Neural progenitor cell (in vitro differentiated cells): Measurements from ENCODE around the gene SIGLEC1. TPM values are rescaled to one million over a fixed set of nuclear protein-coding genes. Genes with fewer than 3 reads are reported as not detected.
A peak's percentile ranks its signal among the peaks of the same experiment; 100 is the strongest.

ENCODE experiments used
- DNase-seq: peaks from one replicate; pipeline ENCODE4 v3.0.0-alpha.2; 2016; ENCODE audit warnings: low spot score
- H2AFZ ChIP-seq: fragments of 200-600 bp; sonication (generic); replicated peaks from 2 replicates; pipeline ENCODE4 v1.6.1; 2016; ENCODE audit warnings: antibody characterized with exemption
- H3F3A ChIP-seq: fragments of 200-600 bp; sonication (generic); 2 replicates; pipeline ENCODE4 v1.6.1; 2016; ENCODE audit warnings: antibody characterized with exemption, low read depth
- H3K27ac ChIP-seq: fragments of 200-600 bp; sonication (generic); 2 replicates; pipeline ENCODE4 v1.5.1; 2016; ENCODE audit warnings: mild to moderate bottlenecking
- H3K27me3 ChIP-seq: fragments of 200-600 bp; sonication (generic); 2 replicates; pipeline ENCODE4 v1.6.1; 2016; ENCODE audit warnings: mild to moderate bottlenecking, moderate library complexity
- H3K36me3 ChIP-seq: fragments of 200-600 bp; sonication (generic); 2 replicates; pipeline ENCODE4 v1.5.1; 2016
- H3K4me1 ChIP-seq: fragments of 200-600 bp; sonication (generic); 2 replicates; pipeline ENCODE4 v1.6.1; 2016; ENCODE audit warnings: mixed run types
- H3K4me2 ChIP-seq: fragments of 200-600 bp; sonication (generic); 2 replicates; pipeline ENCODE4 v1.6.1; 2016
- H3K4me3 ChIP-seq: fragments of 200-600 bp; sonication (generic); 2 replicates; pipeline ENCODE4 v1.5.1; 2016
- H3K79me2 ChIP-seq: fragments of 200-600 bp; sonication (generic); 2 replicates; pipeline ENCODE4 v1.6.1; 2016; ENCODE audit warnings: low read depth
- H3K9ac ChIP-seq: fragments of 200-600 bp; sonication (generic); 2 replicates; pipeline ENCODE4 v1.6.1; 2016
- H3K9me3 ChIP-seq: fragments of 200-600 bp; sonication (generic); 2 replicates; pipeline ENCODE4 v1.5.1; 2016; ENCODE audit warnings: low read depth
- H4K20me1 ChIP-seq: fragments of 200-600 bp; sonication (generic); 2 replicates; pipeline ENCODE4 v1.6.1; 2016; ENCODE audit warnings: low read depth
- H3K27ac Mint-ChIP-seq: 3 replicates; pipeline ENCODE4 v1.8.0; 2021; ENCODE audit warnings: mixed read lengths
- H3K27me3 Mint-ChIP-seq: 2 replicates; pipeline ENCODE4 v1.8.0; 2022; ENCODE audit warnings: low read depth, mild to moderate bottlenecking, inconsistent platforms, moderate library complexity, mixed read lengths; ENCODE audit not compliant: insufficient read depth
- H3K36me3 Mint-ChIP-seq: 3 replicates; pipeline ENCODE4 v1.8.0; 2021; ENCODE audit warnings: mixed read lengths
- H3K4me1 Mint-ChIP-seq: 3 replicates; pipeline ENCODE4 v1.8.0; 2021; ENCODE audit warnings: mixed read lengths
- H3K4me3 Mint-ChIP-seq: 3 replicates; pipeline ENCODE4 v1.8.0; 2021; ENCODE audit warnings: mild to moderate bottlenecking, moderate library complexity, mixed read lengths
- H3K9me3 Mint-ChIP-seq: 3 replicates; pipeline ENCODE4 v1.8.0; 2020; ENCODE audit warnings: mixed read lengths
- EZH2 ChIP-seq: fragments of 200-600 bp; sonication (generic); IDR thresholded peaks from 2 replicates; pipeline ENCODE4 v1.6.1; 2017; ENCODE audit warnings: antibody characterized with exemption, mild to moderate bottlenecking, moderate library complexity
- EZH2phosphoT487 ChIP-seq: fragments of 200-600 bp; sonication (generic); IDR thresholded peaks from 2 replicates; pipeline ENCODE4 v1.6.1; 2017; ENCODE audit warnings: antibody characterized with exemption
- total RNA-seq: library from RNA; depleted of rRNA; stranded (reverse); fragments of >200 nt; gene quantifications from 2 replicates; pipeline ENCODE4 v1.2.3, GENCODE V29; 2015; ENCODE audit warnings: low replicate concordance
- TF ChIP-seq, protein P1 (sequence below): fragments of 200-600 bp; sonication (generic); IDR thresholded peaks from 2 replicates; pipeline ENCODE4 v1.5.1; 2017; ENCODE audit warnings: antibody characterized with exemption, mild to moderate bottlenecking

SIGLEC1 gene
- total RNA-seq, 1 donor from 2014 or later: not detected

DNA sequence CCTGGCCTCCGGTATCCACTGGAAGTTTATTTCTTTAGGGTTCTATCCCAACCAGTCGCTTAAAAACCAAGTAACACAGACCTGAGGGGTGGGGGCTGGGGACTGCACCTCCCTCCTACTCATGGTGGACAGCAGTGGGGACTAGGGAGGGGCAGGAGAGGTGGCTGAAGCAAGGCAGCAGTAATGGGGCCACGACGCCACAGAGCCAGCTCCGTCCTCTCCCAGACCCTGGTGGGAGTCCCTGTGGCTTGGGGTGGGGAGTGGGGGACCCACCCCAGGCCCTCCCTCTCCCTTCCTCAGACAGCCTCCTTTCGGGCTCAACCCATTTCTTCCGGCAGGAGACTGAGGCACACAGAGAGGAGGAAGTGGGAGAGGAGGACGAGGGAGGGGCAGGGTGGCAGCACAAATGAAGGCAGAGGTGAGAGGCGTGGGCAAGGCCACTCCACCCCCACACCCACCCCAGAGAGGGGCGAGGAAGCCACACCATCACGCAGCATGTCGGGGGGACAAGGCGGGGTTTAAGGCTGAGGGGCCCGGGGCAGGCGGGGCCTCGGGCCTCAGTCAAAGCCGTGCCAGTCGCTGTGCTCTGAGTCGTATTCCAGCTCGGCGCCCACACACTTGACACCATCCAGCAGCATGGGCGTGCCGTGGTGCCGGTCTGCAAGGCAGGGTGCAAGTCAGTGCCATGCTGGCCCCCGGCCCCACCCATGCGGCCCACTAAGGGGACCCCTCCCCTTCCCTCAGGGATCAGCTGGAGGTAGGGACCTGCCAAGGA, 41.3 kb upstream of the SIGLEC1 start:
- H3K4me1 Mint-ChIP-seq: peaks cover 13% of the 10 kb centered on the region

DNA sequence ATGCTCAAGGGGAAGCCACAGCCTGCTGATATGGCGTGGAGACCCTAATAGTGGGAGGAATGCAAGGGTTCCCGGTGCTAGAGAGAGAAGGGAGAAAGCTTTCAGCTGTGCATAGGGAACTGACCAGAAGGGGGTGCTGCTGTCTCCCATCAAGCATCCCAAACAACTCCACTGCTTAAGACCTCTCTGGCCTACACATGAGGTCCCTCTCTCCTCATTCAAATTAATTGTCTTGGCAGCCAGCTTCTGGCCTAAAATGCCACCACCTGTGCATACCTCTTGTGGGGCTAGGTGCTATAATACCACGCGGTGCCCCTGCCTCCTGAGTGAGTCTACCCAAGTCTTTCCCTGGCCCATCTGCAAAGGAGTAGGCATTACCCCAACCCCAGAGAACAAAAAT, 40.7 kb upstream of the SIGLEC1 start:
- Mint-ChIP-seq H3K9me3 (peaks cover 6% of the 10 kb centered on the region), H3K4me3 (no peak overlapping the region), H3K27ac (no peak overlapping the region), H3K36me3 (peaks cover 18% of the 10 kb centered on the region), H3K27me3 (peaks cover 27% of the 10 kb centered on the region), H3K4me1 (peaks cover 13% of the 10 kb centered on the region)
- no peaks in the 10 kb centered on the region for H3K9me3 ChIP-seq
- no peak overlapping the region for H3K9ac ChIP-seq
- H3F3A ChIP-seq: peaks cover 26% of the 10 kb centered on the region
- TF ChIP-seq EZH2phosphoT487: no peak
- TF ChIP-seq, protein P1, sequence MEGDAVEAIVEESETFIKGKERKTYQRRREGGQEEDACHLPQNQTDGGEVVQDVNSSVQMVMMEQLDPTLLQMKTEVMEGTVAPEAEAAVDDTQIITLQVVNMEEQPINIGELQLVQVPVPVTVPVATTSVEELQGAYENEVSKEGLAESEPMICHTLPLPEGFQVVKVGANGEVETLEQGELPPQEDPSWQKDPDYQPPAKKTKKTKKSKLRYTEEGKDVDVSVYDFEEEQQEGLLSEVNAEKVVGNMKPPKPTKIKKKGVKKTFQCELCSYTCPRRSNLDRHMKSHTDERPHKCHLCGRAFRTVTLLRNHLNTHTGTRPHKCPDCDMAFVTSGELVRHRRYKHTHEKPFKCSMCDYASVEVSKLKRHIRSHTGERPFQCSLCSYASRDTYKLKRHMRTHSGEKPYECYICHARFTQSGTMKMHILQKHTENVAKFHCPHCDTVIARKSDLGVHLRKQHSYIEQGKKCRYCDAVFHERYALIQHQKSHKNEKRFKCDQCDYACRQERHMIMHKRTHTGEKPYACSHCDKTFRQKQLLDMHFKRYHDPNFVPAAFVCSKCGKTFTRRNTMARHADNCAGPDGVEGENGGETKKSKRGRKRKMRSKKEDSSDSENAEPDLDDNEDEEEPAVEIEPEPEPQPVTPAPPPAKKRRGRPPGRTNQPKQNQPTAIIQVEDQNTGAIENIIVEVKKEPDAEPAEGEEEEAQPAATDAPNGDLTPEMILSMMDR: peak; percentile 78
- no peak for TF ChIP-seq EZH2
- no peaks in the 10 kb centered on the region for H3K79me2 ChIP-seq
- H3K4me1 ChIP-seq: peaks cover 4% of the 10 kb centered on the region
- peaks cover 25% of the 10 kb centered on the region for H4K20me1 ChIP-seq
- no peak overlapping the region for H3K4me2 ChIP-seq
- H2AFZ ChIP-seq: no peak overlapping the region
- H3K4me3 ChIP-seq: no peak overlapping the region
- H3K36me3 ChIP-seq: no peaks in the 10 kb centered on the region
- no peak overlapping the region for H3K27ac ChIP-seq
- DNase-seq: peak; percentile 85
- peaks cover 49% of the 10 kb centered on the region for H3K27me3 ChIP-seq

More for the DNA sequence above, 41.3 kb upstream of the SIGLEC1 start:
- no peak for DNase-seq
- Histone ChIP-seq H3K9me3 (no peaks in the 10 kb centered on the region), H3F3A (peaks cover 26% of the 10 kb centered on the region), H3K79me2 (no peaks in the 10 kb centered on the region), H3K9ac (no peak overlapping the region), H3K4me2 (no peak overlapping the region), H2AFZ (no peak overlapping the region), H3K27me3 (peaks cover 43% of the 10 kb centered on the region), H3K36me3 (no peaks in the 10 kb centered on the region), H3K4me3 (no peak overlapping the region), H3K27ac (no peak overlapping the region), H3K4me1 (peaks cover 4% of the 10 kb centered on the region), H4K20me1 (peaks cover 25% of the 10 kb centered on the region)
- Mint-ChIP-seq H3K27ac (no peak overlapping the region), H3K4me3 (no peak overlapping the region), H3K36me3 (peaks cover 20% of the 10 kb centered on the region), H3K9me3 (peaks cover 6% of the 10 kb centered on the region), H3K27me3 (peaks cover 25% of the 10 kb centered on the region)
- TF ChIP-seq EZH2: no peak
- TF ChIP-seq EZH2phosphoT487: no peak
- TF ChIP-seq, protein P1: no peak

DNA sequence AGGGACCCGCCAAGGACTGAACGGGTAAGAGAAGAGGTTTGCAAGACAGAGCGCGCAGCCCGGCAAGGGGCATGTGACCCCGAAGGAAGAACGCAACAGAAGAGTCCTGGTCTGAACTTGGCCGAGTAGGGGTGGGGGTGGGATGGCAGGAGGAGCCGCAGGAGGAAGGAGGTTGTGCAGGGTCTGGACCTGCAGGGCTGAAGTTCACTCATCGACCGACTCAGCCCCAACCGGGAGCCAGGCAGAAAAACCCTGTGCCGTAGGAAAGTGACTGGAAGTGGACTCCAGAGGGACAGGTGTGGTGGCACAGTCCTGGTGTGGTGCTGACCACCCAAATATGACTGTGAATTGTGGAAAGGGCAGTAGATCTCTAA, 40.0 kb upstream of the SIGLEC1 start:
- Histone ChIP-seq H4K20me1 (peaks cover 25% of the 10 kb centered on the region), H3K9me3 (no peaks in the 10 kb centered on the region), H3K9ac (no peak overlapping the region), H3K36me3 (no peaks in the 10 kb centered on the region), H3K27ac (no peak overlapping the region), H2AFZ (peak overlapping the region; percentile 56), H3K27me3 (peaks cover 57% of the 10 kb centered on the region), H3F3A (peaks cover 26% of the 10 kb centered on the region), H3K4me1 (peaks cover 4% of the 10 kb centered on the region), H3K4me3 (peak overlapping the region; percentile 45), H3K4me2 (peak overlapping the region; percentile 82), H3K79me2 (no peaks in the 10 kb centered on the region)
- H3K27me3 Mint-ChIP-seq: peaks cover 33% of the 10 kb centered on the region
- DNase-seq: no peak
- peak overlapping the region; percentile 74 for H3K4me3 Mint-ChIP-seq
- H3K36me3 Mint-ChIP-seq: peaks cover 13% of the 10 kb centered on the region
- H3K4me1 Mint-ChIP-seq: peaks cover 13% of the 10 kb centered on the region
- TF ChIP-seq EZH2phosphoT487 (no peak), EZH2 (no peak)
- TF ChIP-seq, protein P1: no peak
- peaks cover 6% of the 10 kb centered on the region for H3K9me3 Mint-ChIP-seq
- no peak overlapping the region for H3K27ac Mint-ChIP-seq
